OCI-LY1 (cell line): ENCODE measurements around the gene ETV5.

ENCODE experiments used
- CTCF ChIP-seq: fragments of 200-600 bp; sonication (generic), shearing (Covaris generic); IDR thresholded peaks from 2 replicates; pipeline ENCODE4 v1.5.1; 2017; ENCODE audit warnings: mild to moderate bottlenecking, antibody characterized with exemption, low read length, moderate library complexity, mixed read lengths
- EZH2 ChIP-seq: fragments of 200-600 bp; sonication (generic), shearing (Covaris generic); IDR thresholded peaks from 2 replicates; pipeline ENCODE4 v1.8.0; 2017; ENCODE audit warnings: borderline replicate concordance, mixed run types, mild to moderate bottlenecking, antibody characterized with exemption, low read length, moderate library complexity, mixed read lengths

- TF ChIP-seq CTCF (no peak), EZH2 (no peak)
Measured at GRCh38 chr3:185997130-185997529, 111.8 kb downstream of the ETV5 start.
